ENCODE results near the gene MGRN1. TPM values are rescaled to one million over a fixed set of nuclear protein-coding genes. Genes with fewer than 3 reads are reported as not detected.

The MGRN1 gene
- total and polyA plus RNA-seq, 2 of the 13 experiments (the other 11 are each of a cell fraction or from before 2014, with no cell fraction given), result 11.9 to 12.6 TPM

GRCh38 chr16:4624827-4625559, 367 bp downstream of the MGRN1 start (continued):
- TF ChIP-seq HNRNPLL (IDR thresholded peaks at IDR 0.05; ENCODE audit: low read depth, low read length, poor library complexity, severe bottlenecking) (peak; percentile 13), GATA4 (IDR thresholded peaks at IDR 0.05; ENCODE audit: borderline replicate concordance, low read depth) (0 out of 2 replicates have a peak, but pooled peaks have one; percentile 16), IRF2 (CRISPR knock-in tag; IDR thresholded peaks at IDR 0.05) (no peak), ADNP (CRISPR knock-in tag; IDR thresholded peaks at IDR 0.05) (no peak), KDM5A (IDR thresholded peaks at IDR 0.05; ENCODE audit: borderline replicate concordance, low read length) (peak; percentile 34; the same call in 1 of the 2 replicates), PRDM15 (CRISPR knock-in tag; IDR thresholded peaks at IDR 0.05) (0 out of 2 replicates have a peak, but pooled peaks have one; percentile 51), NRL (CRISPR knock-in tag; IDR thresholded peaks at IDR 0.05; ENCODE audit: borderline replicate concordance) (no peak)
- TF ChIP-seq, protein P1, sequence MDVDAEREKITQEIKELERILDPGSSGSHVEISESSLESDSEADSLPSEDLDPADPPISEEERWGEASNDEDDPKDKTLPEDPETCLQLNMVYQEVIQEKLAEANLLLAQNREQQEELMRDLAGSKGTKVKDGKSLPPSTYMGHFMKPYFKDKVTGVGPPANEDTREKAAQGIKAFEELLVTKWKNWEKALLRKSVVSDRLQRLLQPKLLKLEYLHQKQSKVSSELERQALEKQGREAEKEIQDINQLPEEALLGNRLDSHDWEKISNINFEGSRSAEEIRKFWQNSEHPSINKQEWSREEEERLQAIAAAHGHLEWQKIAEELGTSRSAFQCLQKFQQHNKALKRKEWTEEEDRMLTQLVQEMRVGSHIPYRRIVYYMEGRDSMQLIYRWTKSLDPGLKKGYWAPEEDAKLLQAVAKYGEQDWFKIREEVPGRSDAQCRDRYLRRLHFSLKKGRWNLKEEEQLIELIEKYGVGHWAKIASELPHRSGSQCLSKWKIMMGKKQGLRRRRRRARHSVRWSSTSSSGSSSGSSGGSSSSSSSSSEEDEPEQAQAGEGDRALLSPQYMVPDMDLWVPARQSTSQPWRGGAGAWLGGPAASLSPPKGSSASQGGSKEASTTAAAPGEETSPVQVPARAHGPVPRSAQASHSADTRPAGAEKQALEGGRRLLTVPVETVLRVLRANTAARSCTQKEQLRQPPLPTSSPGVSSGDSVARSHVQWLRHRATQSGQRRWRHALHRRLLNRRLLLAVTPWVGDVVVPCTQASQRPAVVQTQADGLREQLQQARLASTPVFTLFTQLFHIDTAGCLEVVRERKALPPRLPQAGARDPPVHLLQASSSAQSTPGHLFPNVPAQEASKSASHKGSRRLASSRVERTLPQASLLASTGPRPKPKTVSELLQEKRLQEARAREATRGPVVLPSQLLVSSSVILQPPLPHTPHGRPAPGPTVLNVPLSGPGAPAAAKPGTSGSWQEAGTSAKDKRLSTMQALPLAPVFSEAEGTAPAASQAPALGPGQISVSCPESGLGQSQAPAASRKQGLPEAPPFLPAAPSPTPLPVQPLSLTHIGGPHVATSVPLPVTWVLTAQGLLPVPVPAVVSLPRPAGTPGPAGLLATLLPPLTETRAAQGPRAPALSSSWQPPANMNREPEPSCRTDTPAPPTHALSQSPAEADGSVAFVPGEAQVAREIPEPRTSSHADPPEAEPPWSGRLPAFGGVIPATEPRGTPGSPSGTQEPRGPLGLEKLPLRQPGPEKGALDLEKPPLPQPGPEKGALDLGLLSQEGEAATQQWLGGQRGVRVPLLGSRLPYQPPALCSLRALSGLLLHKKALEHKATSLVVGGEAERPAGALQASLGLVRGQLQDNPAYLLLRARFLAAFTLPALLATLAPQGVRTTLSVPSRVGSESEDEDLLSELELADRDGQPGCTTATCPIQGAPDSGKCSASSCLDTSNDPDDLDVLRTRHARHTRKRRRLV (CRISPR knock-in tag; IDR thresholded peaks at IDR 0.05), result no peak
- TF ChIP-seq, protein P2, sequence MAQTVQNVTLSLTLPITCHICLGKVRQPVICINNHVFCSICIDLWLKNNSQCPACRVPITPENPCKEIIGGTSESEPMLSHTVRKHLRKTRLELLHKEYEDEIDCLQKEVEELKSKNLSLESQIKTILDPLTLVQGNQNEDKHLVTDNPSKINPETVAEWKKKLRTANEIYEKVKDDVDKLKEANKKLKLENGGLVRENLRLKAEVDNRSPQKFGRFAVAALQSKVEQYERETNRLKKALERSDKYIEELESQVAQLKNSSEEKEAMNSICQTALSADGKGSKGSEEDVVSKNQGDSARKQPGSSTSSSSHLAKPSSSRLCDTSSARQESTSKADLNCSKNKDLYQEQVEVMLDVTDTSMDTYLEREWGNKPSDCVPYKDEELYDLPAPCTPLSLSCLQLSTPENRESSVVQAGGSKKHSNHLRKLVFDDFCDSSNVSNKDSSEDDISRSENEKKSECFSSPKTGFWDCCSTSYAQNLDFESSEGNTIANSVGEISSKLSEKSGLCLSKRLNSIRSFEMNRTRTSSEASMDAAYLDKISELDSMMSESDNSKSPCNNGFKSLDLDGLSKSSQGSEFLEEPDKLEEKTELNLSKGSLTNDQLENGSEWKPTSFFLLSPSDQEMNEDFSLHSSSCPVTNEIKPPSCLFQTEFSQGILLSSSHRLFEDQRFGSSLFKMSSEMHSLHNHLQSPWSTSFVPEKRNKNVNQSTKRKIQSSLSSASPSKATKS (CRISPR knock-in tag; IDR thresholded peaks at IDR 0.05), result peak; percentile 69; the same call in 1 of the 2 replicates
- TF ChIP-seq, protein P3, sequence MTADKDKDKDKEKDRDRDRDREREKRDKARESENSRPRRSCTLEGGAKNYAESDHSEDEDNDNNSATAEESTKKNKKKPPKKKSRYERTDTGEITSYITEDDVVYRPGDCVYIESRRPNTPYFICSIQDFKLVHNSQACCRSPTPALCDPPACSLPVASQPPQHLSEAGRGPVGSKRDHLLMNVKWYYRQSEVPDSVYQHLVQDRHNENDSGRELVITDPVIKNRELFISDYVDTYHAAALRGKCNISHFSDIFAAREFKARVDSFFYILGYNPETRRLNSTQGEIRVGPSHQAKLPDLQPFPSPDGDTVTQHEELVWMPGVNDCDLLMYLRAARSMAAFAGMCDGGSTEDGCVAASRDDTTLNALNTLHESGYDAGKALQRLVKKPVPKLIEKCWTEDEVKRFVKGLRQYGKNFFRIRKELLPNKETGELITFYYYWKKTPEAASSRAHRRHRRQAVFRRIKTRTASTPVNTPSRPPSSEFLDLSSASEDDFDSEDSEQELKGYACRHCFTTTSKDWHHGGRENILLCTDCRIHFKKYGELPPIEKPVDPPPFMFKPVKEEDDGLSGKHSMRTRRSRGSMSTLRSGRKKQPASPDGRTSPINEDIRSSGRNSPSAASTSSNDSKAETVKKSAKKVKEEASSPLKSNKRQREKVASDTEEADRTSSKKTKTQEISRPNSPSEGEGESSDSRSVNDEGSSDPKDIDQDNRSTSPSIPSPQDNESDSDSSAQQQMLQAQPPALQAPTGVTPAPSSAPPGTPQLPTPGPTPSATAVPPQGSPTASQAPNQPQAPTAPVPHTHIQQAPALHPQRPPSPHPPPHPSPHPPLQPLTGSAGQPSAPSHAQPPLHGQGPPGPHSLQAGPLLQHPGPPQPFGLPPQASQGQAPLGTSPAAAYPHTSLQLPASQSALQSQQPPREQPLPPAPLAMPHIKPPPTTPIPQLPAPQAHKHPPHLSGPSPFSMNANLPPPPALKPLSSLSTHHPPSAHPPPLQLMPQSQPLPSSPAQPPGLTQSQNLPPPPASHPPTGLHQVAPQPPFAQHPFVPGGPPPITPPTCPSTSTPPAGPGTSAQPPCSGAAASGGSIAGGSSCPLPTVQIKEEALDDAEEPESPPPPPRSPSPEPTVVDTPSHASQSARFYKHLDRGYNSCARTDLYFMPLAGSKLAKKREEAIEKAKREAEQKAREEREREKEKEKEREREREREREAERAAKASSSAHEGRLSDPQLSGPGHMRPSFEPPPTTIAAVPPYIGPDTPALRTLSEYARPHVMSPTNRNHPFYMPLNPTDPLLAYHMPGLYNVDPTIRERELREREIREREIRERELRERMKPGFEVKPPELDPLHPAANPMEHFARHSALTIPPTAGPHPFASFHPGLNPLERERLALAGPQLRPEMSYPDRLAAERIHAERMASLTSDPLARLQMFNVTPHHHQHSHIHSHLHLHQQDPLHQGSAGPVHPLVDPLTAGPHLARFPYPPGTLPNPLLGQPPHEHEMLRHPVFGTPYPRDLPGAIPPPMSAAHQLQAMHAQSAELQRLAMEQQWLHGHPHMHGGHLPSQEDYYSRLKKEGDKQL (CRISPR knock-in tag; IDR thresholded peaks at IDR 0.05; ENCODE audit: low read depth), result peak; percentile 59; the same call in 1 of the 2 replicates

Data from HepG2 (cell line).